Mesothelial cell of epicardium (in vitro differentiated cells): ENCODE measurements around the gene KLF13. TPM values are rescaled to one million over a fixed set of nuclear protein-coding genes. Genes with fewer than 3 reads are reported as not detected.
A peak's percentile ranks its signal among the peaks of the same experiment; 100 is the strongest.

Experiments
- DNase-seq, 2 experiments: peaks; one replicate each; pipeline ENCODE4 v3.0.0; 2021; ENCODE audit warnings: low spot score in 2 of 2; ENCODE audit not compliant: unreplicated experiment in 2 of 2
- H3K27ac Mint-ChIP-seq: 2 replicates; pipeline ENCODE4 v1.8.0; 2021; ENCODE audit warnings: mixed read lengths
- H3K27me3 Mint-ChIP-seq: 2 replicates; pipeline ENCODE4 v1.8.0; 2021; ENCODE audit warnings: low read depth, mixed read lengths
- H3K36me3 Mint-ChIP-seq: 2 replicates; pipeline ENCODE4 v1.8.0; 2021; ENCODE audit warnings: mixed read lengths
- H3K4me1 Mint-ChIP-seq: 2 replicates; pipeline ENCODE4 v1.8.0; 2021; ENCODE audit warnings: mixed read lengths
- H3K4me3 Mint-ChIP-seq: 2 replicates; pipeline ENCODE4 v1.8.0; 2021; ENCODE audit warnings: mild to moderate bottlenecking, moderate library complexity, mixed read lengths
- H3K9me3 Mint-ChIP-seq: 2 replicates; pipeline ENCODE4 v1.8.0; 2021; ENCODE audit warnings: mixed read lengths
- total RNA-seq: library from RNA; stranded (reverse); gene quantifications from 3 replicates; pipeline ENCODE4 v1.2.1, GENCODE V29; 2021
- TF ChIP-seq, protein P1 (sequence below): fragments of 200-600 bp; sonication (generic); IDR thresholded peaks from one replicate; pipeline ENCODE4 v1.5.0; 2021; ENCODE audit warnings: antibody characterized with exemption; ENCODE audit not compliant: unreplicated experiment

The KLF13 gene
- total RNA-seq, 1 donor from 2014 or later = 28.1 TPM

DNA sequence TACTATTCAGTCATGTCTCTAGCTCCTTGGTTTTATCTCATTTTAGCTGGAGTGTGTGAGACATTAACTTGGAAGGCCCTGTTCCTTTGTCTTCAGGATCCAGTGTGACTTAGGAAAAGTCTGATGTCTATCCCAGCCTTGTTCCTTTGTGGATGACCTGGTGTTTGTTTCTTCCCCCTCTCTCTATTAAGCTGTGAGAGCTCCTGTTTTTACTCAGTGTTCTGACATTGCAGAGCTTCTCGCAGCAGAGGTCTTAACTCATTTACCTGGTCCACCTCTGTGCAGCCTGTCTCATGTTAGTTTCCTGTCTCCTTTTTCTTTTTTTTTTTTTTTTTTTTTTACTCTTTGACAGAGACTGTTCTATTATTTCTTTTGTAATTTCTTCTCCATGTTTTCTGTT is 43.1 kb downstream of the KLF13 start:
- no peak for DNase-seq
- Mint-ChIP-seq H3K4me1 (peaks cover 22% of the 10 kb centered on the region), H3K27me3 (no peaks in the 10 kb centered on the region), H3K4me3 (no peak overlapping the region), H3K36me3 (peaks cover 16% of the 10 kb centered on the region), H3K27ac (no peak overlapping the region), H3K9me3 (peaks cover 10% of the 10 kb centered on the region)
- TF ChIP-seq, protein P1, sequence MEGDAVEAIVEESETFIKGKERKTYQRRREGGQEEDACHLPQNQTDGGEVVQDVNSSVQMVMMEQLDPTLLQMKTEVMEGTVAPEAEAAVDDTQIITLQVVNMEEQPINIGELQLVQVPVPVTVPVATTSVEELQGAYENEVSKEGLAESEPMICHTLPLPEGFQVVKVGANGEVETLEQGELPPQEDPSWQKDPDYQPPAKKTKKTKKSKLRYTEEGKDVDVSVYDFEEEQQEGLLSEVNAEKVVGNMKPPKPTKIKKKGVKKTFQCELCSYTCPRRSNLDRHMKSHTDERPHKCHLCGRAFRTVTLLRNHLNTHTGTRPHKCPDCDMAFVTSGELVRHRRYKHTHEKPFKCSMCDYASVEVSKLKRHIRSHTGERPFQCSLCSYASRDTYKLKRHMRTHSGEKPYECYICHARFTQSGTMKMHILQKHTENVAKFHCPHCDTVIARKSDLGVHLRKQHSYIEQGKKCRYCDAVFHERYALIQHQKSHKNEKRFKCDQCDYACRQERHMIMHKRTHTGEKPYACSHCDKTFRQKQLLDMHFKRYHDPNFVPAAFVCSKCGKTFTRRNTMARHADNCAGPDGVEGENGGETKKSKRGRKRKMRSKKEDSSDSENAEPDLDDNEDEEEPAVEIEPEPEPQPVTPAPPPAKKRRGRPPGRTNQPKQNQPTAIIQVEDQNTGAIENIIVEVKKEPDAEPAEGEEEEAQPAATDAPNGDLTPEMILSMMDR = no peak

DNA sequence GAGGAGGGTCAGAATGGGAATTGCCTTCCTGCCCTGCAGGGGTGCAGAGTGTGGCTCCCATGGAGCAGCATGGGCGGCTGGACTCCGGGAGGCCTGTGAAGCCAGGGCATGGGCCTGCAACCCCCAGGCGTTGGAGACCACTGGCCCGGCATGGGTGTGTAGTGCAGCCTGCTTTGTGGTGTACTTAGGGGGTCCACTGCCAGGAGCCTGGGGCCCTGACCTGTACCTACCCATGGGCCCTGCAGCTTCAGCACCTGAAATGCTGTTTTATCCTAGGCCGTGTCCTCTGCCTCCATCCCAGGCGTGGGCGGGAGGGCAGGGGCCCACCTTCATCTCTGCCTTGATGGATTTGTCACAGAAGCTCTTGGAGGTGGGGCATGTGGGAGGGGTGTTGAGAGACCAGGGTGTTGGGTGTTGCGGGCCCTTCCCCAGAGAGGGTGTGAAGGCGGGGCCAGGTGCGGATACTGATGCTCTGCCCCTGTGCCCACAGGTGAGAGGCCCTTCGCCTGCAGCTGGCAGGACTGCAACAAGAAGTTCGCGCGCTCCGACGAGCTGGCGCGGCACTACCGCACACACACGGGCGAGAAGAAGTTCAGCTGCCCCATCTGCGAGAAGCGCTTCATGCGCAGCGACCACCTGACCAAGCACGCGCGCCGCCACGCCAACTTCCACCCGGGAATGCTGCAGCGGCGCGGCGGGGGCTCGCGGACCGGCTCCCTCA is 45.0 kb downstream of the KLF13 start:
- peaks cover 10% of the 10 kb centered on the region for H3K9me3 Mint-ChIP-seq
- H3K4me3 Mint-ChIP-seq = no peak overlapping the region
- TF ChIP-seq, protein P1 = no peak
- DNase-seq = no peak
- H3K27ac Mint-ChIP-seq = no peak overlapping the region
- peaks cover 10% of the 10 kb centered on the region for H3K4me1 Mint-ChIP-seq
- no peaks in the 10 kb centered on the region for H3K27me3 Mint-ChIP-seq
- H3K36me3 Mint-ChIP-seq = peaks cover 16% of the 10 kb centered on the region

DNA sequence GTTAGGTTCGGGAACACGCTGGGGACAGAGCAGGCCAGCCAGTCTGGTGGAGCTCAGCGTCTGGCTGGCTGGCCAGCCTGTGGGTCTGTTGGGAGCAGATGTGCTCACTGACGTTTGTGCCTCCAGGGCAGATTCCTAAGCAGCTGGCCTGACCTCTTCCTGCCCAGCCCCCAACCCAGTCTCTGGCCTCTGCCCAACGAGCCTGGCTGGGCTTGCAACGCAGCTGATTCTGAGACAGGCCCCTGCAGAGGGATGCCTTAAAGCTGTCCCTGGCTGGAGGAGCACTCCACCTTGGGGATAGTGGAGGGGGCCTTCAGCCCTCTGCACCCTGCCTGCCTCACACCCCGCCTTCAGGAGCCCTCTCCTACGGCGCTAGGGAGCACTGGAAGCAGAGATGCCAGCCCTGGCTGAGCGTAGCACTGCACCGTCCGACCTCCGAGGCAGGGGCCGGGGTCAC is 46.0 kb downstream of the KLF13 start:
- DNase-seq = no peak
- peaks cover 10% of the 10 kb centered on the region for H3K9me3 Mint-ChIP-seq
- peaks cover 16% of the 10 kb centered on the region for H3K36me3 Mint-ChIP-seq
- no peak overlapping the region for H3K4me3 Mint-ChIP-seq
- H3K27me3 Mint-ChIP-seq = no peaks in the 10 kb centered on the region
- H3K27ac Mint-ChIP-seq = no peak overlapping the region
- H3K4me1 Mint-ChIP-seq = peaks cover 10% of the 10 kb centered on the region
- TF ChIP-seq, protein P1 = no peak

DNA sequence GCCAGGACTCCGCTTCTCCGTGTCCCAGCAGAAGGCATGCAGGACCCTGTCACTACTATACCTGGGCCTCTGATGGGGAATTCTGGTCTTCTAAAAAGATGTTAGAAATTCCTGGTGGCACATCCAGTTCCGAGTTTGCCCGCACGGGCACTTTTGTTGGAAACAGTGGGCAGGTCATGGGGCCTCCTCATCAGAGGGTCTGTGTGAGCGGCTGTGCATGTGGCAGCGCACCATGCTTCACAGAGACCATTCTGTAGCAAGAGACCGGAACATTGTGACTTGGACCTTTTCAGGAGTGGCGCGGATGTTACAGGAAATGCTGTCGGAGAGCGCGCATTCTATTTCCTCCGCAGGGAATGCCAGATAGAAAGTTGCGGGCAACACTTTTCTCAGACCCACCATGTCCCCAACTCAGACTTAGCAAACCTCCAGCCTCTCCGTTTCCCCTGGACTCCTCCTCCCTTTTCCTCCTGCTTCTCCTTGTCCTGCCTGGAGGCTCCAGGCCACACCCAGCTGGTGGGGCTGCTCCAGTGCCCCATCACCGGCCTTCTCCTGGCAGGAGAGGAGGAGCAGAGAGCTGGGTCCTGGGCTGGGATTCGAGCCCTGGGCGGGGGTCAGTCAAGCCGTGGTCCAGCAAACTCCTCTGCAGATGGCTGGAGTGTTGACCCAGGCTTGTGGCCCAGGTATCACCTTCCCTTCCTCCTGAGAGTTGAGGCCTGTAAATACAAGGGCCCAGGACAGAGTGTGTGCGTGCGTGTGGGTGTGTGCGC is 46.6 kb downstream of the KLF13 start:
- peaks cover 10% of the 10 kb centered on the region for H3K9me3 Mint-ChIP-seq
- H3K4me1 Mint-ChIP-seq = peaks cover 6% of the 10 kb centered on the region
- H3K36me3 Mint-ChIP-seq = peaks cover 16% of the 10 kb centered on the region
- no peak overlapping the region for H3K27ac Mint-ChIP-seq
- H3K27me3 Mint-ChIP-seq = no peaks in the 10 kb centered on the region
- TF ChIP-seq, protein P1 = no peak
- no peak overlapping the region for H3K4me3 Mint-ChIP-seq
- no peak for DNase-seq

DNA sequence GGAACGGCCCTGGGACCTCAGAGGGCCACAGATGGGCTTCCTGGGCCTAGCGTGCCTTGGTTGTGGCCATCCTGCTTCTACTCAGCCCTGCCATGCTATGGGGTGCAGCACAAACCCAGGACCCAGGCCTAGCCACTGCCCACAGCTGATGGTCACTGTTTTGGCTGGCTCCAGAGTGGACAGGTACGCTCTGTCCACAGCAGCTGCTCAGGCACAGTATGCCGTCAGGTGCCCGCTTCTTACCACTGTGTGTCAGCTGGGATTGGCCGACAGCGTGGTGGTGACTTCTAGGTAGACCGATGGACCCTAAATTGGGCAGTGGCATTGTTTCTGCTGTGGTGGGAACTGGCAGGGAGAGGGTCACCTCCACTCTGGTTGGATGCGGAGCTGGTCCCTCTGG is 47.3 kb downstream of the KLF13 start:
- no peak for DNase-seq
- Mint-ChIP-seq H3K27me3 (no peaks in the 10 kb centered on the region), H3K4me1 (peaks cover 6% of the 10 kb centered on the region), H3K4me3 (no peak overlapping the region), H3K9me3 (peaks cover 8% of the 10 kb centered on the region), H3K36me3 (peaks cover 14% of the 10 kb centered on the region), H3K27ac (peak overlapping the region; percentile 30)
- TF ChIP-seq, protein P1 = no peak
